ENCODE data around the gene C5AR1. TPM values are rescaled to one million over a fixed set of nuclear protein-coding genes. Genes with fewer than 3 reads are reported as not detected.

Gene C5AR1
- total RNA-seq, 6 donors from 2014 or later, result 20.3 to 87.3 (median 45.1) TPM

- no peak for TF ChIP-seq CTCF (IDR thresholded peaks at IDR 0.05)
- no peak for TF ChIP-seq EP300 (IDR thresholded peaks at IDR 0.05)
- TF ChIP-seq POLR2A (IDR thresholded peaks at IDR 0.05), result no peak
- no peak for TF ChIP-seq POLR2AphosphoS5 (IDR thresholded peaks at IDR 0.05)
- Histone ChIP-seq H3K4me1 (no peaks in the 10 kb centered on the region), H3K4me3 (peak overlapping the region in 1 of 4 donors; percentile 10), H3K36me3 (peaks cover 0 to 6% (median 0%) of the 10 kb centered on the region in 4 donors), H3K27ac (peak overlapping the region; percentile 30 to 88 (median 66)), H3K9me3 (no peaks in the 10 kb centered on the region), H3K27me3 (no peaks in the 10 kb centered on the region)
- no peak for DNase-seq
- peak; percentile 20 to 75 for ATAC-seq (ENCODE audit: low FRiP score in 2 of 2)
- 66 to 77% methylated on average over 12 of the region's 12 CpGs for WGBS, 2 donors
Observed at GRCh38 chr19:47323872-47324271, 14.2 kb downstream of the C5AR1 start.

GRCh38 chr19:47324502-47324901, 14.8 kb downstream of the C5AR1 start:
- peak overlapping the region in 1 of 4 donors; percentile 10 for H3K4me3 ChIP-seq
- H3K4me1 ChIP-seq, result peaks cover 0 to under 1% (median 0%) of the 10 kb centered on the region in 4 donors
- DNase-seq (peak in 1 of 2 donors; percentile 78), ATAC-seq (ENCODE audit: low FRiP score in 2 of 2) (peak; percentile 74 to 85)
- WGBS, 2 donors, result 47 to 51% methylated on average over 9 of the region's 9 CpGs
- peaks cover 0 to 6% (median 0%) of the 10 kb centered on the region in 4 donors for H3K36me3 ChIP-seq
- no peaks in the 10 kb centered on the region for H3K27me3 ChIP-seq
- TF ChIP-seq POLR2A (IDR thresholded peaks at IDR 0.05) (peak in 1 of 4 donors; percentile 51), CTCF (IDR thresholded peaks at IDR 0.05) (no peak), POLR2AphosphoS5 (IDR thresholded peaks at IDR 0.05) (peak; percentile 64 to 83), EP300 (IDR thresholded peaks at IDR 0.05) (peak in 2 of 4 donors; percentile 57 to 68)
- no peaks in the 10 kb centered on the region for H3K9me3 ChIP-seq
- H3K27ac ChIP-seq, result peak overlapping the region; percentile 30 to 88 (median 66)

GRCh38 chr19:47330466-47330869, 20.8 kb downstream of the C5AR1 start:
- DNase-seq (no peak), ATAC-seq (ENCODE audit: low FRiP score in 2 of 2) (peak; percentile 55 to 79)
- TF ChIP-seq EP300 (IDR thresholded peaks at IDR 0.05) (peak in 1 of 4 donors; percentile 66), CTCF (IDR thresholded peaks at IDR 0.05) (no peak), POLR2A (IDR thresholded peaks at IDR 0.05) (peak in 1 of 4 donors; percentile 54), POLR2AphosphoS5 (IDR thresholded peaks at IDR 0.05) (peak in 1 of 2 donors; percentile 23)
- H3K27ac ChIP-seq, result peak overlapping the region; percentile 82 to 86 (median 84)
- H3K4me3 ChIP-seq, result peak overlapping the region in 2 of 4 donors; percentile 13 to 31
- H3K4me1 ChIP-seq, result peaks cover 4 to 14% (median 5%) of the 10 kb centered on the region in 4 donors
- H3K27me3 ChIP-seq, result no peaks in the 10 kb centered on the region
- no peaks in the 10 kb centered on the region for H3K36me3 ChIP-seq
- whole genome bisulfite sequencing, 2 donors, result 15 to 21% methylated on average over 9 of the region's 9 CpGs
- no peaks in the 10 kb centered on the region for H3K9me3 ChIP-seq

GRCh38 chr19:47331490-47331889, 21.8 kb downstream of the C5AR1 start:
- Histone ChIP-seq H3K4me3 (no peak overlapping the region), H3K4me1 (peaks cover 7 to 22% (median 11%) of the 10 kb centered on the region in 4 donors), H3K27me3 (no peaks in the 10 kb centered on the region), H3K36me3 (no peaks in the 10 kb centered on the region), H3K9me3 (no peaks in the 10 kb centered on the region), H3K27ac (peak overlapping the region; percentile 82 to 86 (median 84))
- DNase-seq, result no peak
- 90% methylated on average over 6 of the region's 6 CpGs for WGBS, 2 donors
- TF ChIP-seq CTCF (IDR thresholded peaks at IDR 0.05) (no peak), POLR2A (IDR thresholded peaks at IDR 0.05) (no peak), POLR2AphosphoS5 (IDR thresholded peaks at IDR 0.05) (no peak), EP300 (IDR thresholded peaks at IDR 0.05) (no peak)
- no peak for ATAC-seq (ENCODE audit: low FRiP score in 2 of 2)

All from upper lobe of left lung (tissue), 6 donors.